Neural cell (in vitro differentiated cells): ENCODE results near the gene TBCC. TPM values are rescaled to one million over a fixed set of nuclear protein-coding genes. Genes with fewer than 3 reads are reported as not detected.
A peak's percentile ranks its signal among the peaks of the same experiment; 100 is the strongest.

Experiments used
- H2AFZ ChIP-seq: fragments of 200-600, 300-800 bp; sonication (generic), shearing (Covaris generic); 2 replicates; pipeline ENCODE4 v1.6.0; 2014; ENCODE audit warnings: low read depth, mild to moderate bottlenecking, antibody characterized with exemption, low read length, moderate library complexity
- H3F3A ChIP-seq: fragments of 200-600 bp; shearing (Covaris generic); 2 replicates; pipeline ENCODE4 v1.6.1; 2016; ENCODE audit warnings: mild to moderate bottlenecking, moderate library complexity, mixed read lengths, antibody characterized with exemption, low read length; ENCODE audit not compliant: insufficient read depth, poor library complexity, severe bottlenecking
- H3K27ac ChIP-seq: fragments of 200-600, 300-800 bp; sonication (generic), shearing (Covaris generic); 2 replicates; pipeline ENCODE4 v1.5.1; 2014; ENCODE audit warnings: mild to moderate bottlenecking, low read length, moderate library complexity
- H3K27me3 ChIP-seq: fragments of 300-800, 200-600 bp; sonication (generic), shearing (Covaris generic); 2 replicates; pipeline ENCODE4 v1.6.0; 2014; ENCODE audit warnings: mild to moderate bottlenecking, low read depth, low read length, moderate library complexity; ENCODE audit not compliant: insufficient read depth
- H3K36me3 ChIP-seq: fragments of 300-800, 200-600 bp; sonication (generic), shearing (Covaris generic); 2 replicates; pipeline ENCODE4 v1.5.1; 2014; ENCODE audit warnings: mild to moderate bottlenecking, antibody characterized with exemption, low read length, moderate library complexity; ENCODE audit not compliant: insufficient read depth
- H3K4me2 ChIP-seq: fragments of 300-800, 200-600 bp; sonication (generic), shearing (Covaris generic); 2 replicates; pipeline ENCODE4 v1.6.0; 2014; ENCODE audit warnings: mild to moderate bottlenecking, low read length
- H3K4me3 ChIP-seq: fragments of 300-800, 200-600 bp; sonication (generic), shearing (Covaris generic); 2 replicates; pipeline ENCODE4 v1.5.1; 2014; ENCODE audit warnings: mild to moderate bottlenecking, low read length, moderate library complexity
- H3K79me2 ChIP-seq: fragments of 200-600 bp; shearing (Covaris generic); replicated peaks from 2 replicates; pipeline ENCODE4 v1.6.0; 2014; ENCODE audit warnings: mild to moderate bottlenecking, low read length, moderate library complexity; ENCODE audit not compliant: insufficient read depth
- H3K9ac ChIP-seq: fragments of 300-800, 200-600 bp; sonication (generic), shearing (Covaris generic); 2 replicates; pipeline ENCODE4 v1.6.1; 2016; ENCODE audit warnings: mild to moderate bottlenecking, low read length, mixed read lengths
- H3K9me2 ChIP-seq: fragments of 200-600 bp; shearing (Covaris generic); 2 replicates; pipeline ENCODE4 v1.6.1; 2016; ENCODE audit warnings: mild to moderate bottlenecking, low read length, mixed read lengths; ENCODE audit not compliant: insufficient read depth
- H3K9me3 ChIP-seq: fragments of 200-600, 300-800 bp; sonication (generic), shearing (Covaris generic); 2 replicates; pipeline ENCODE4 v1.6.1; 2016; ENCODE audit warnings: mild to moderate bottlenecking, mixed run types, low read length, moderate library complexity, mixed read lengths
- H4K20me1 ChIP-seq: fragments of 200-600 bp; shearing (Covaris generic); 2 replicates; pipeline ENCODE4 v1.6.1; 2016; ENCODE audit warnings: mild to moderate bottlenecking, mixed run types; ENCODE audit not compliant: insufficient read depth
- EP300 ChIP-seq: fragments of 450-650 bp; conservative IDR thresholded peaks from 2 replicates; pipeline ENCODE4 v1.6.1; 2014; ENCODE audit warnings: antibody characterized with exemption, mild to moderate bottlenecking, moderate library complexity; ENCODE audit not compliant: poor library complexity, severe bottlenecking
- EZH2 ChIP-seq: fragments of 200-600, 300-800 bp; shearing (Covaris generic), sonication (generic); IDR thresholded peaks from 2 replicates; pipeline ENCODE4 v1.6.1; 2014; ENCODE audit warnings: antibody characterized with exemption, low read length, borderline replicate concordance, mild to moderate bottlenecking; ENCODE audit not compliant: insufficient read depth, poor library complexity, severe bottlenecking
- MXI1 ChIP-seq: fragments of 450-650 bp; conservative IDR thresholded peaks from 2 replicates; pipeline ENCODE4 v1.6.1; 2014; ENCODE audit warnings: antibody characterized with exemption, mild to moderate bottlenecking; ENCODE audit not compliant: poor library complexity, severe bottlenecking
- POLR2AphosphoS5 ChIP-seq: IDR thresholded peaks from 2 replicates; pipeline ENCODE4 v1.6.1; 2012
- RAD21 ChIP-seq: fragments of 450-650 bp; conservative IDR thresholded peaks from 2 replicates; pipeline ENCODE4 v1.6.1; 2014; ENCODE audit warnings: antibody characterized with exemption, mild to moderate bottlenecking, moderate library complexity
- SMC3 ChIP-seq: fragments of 450-650 bp; conservative IDR thresholded peaks from 2 replicates; pipeline ENCODE4 v1.6.1; 2014; ENCODE audit warnings: antibody characterized with exemption, mild to moderate bottlenecking, moderate library complexity; ENCODE audit not compliant: poor library complexity
- TAF1 ChIP-seq: IDR thresholded peaks from 2 replicates; pipeline ENCODE4 v1.6.1; 2012; ENCODE audit warnings: low read depth
- polyA plus RNA-seq: library from polyadenylated mRNA; depleted of rRNA; stranded (reverse); fragments of >200 nt; gene quantifications from 2 replicates; pipeline ENCODE4 v1.2.3, GENCODE V29; 2014
- TF ChIP-seq, protein P1 (sequence below): IDR thresholded peaks from 2 replicates; pipeline ENCODE4 v1.6.1; 2012; ENCODE audit warnings: borderline replicate concordance
- TF ChIP-seq, protein P2 (sequence below): fragments of 450-650 bp; IDR thresholded peaks from 2 replicates; pipeline ENCODE4 v1.5.1; 2014; ENCODE audit warnings: antibody characterized with exemption, mild to moderate bottlenecking, moderate library complexity; ENCODE audit not compliant: poor library complexity, severe bottlenecking

The TBCC gene
- polyA plus RNA-seq, 1 donor from 2014 or later, result 112 TPM

DNA sequence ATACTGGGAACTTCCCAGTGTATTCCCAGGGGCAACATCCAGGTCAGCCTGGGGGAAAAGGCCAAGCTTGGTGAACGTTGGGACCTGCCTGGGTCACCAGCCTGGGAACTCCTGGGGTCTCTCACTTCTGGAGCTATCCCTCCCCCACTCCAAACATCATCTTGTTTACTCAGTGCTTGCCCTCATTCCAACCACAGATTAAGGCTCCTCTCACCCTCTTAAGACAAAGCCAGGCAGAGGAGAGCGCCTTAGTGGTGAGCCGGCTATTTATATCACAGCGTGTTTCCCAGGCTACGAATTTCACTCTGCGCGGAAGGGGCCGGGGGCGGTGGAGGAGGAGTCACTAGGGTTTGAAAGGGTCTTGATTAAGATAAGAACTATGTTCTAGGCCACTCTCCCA is 35.6 kb downstream of the TBCC start:
- Histone ChIP-seq H4K20me1 (no peaks in the 10 kb centered on the region), H3K27ac (peak overlapping the region; percentile 31), H3K4me2 (no peak overlapping the region), H3K4me3 (no peak overlapping the region), H3K79me2 (no peaks in the 10 kb centered on the region), H3K27me3 (no peaks in the 10 kb centered on the region), H3K9me3 (no peaks in the 10 kb centered on the region), H3F3A (no peaks in the 10 kb centered on the region), H2AFZ (no peak overlapping the region), H3K9ac (no peak overlapping the region), H3K9me2 (no peaks in the 10 kb centered on the region), H3K36me3 (no peaks in the 10 kb centered on the region)
- TF ChIP-seq POLR2AphosphoS5 (peak; percentile 14), SMC3 (no peak)

DNA sequence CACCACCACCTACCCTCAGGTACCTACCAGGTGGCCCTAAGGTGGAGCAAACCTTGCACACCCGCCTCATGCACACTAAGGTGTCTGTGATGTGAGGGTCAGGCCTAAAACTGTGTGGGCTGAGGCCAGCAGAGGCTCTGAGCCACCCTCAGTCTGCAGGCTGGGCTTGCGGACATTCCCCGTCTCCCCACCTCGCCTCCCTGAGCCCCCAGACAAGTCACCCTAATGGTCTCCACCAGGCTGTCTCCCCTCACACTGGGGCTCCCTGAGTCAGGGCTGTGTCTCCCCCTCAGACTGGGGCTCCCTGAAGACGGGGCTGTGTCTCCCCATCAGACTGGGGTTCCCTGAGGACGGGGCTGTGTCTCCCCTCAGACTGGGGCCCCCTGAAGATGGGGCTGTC is 36.0 kb downstream of the TBCC start:
- H2AFZ ChIP-seq, result no peak overlapping the region
- no peaks in the 10 kb centered on the region for H3F3A ChIP-seq
- H3K27me3 ChIP-seq, result no peaks in the 10 kb centered on the region
- H3K9me2 ChIP-seq, result no peaks in the 10 kb centered on the region
- H3K9me3 ChIP-seq, result no peaks in the 10 kb centered on the region
- no peaks in the 10 kb centered on the region for H3K36me3 ChIP-seq
- H3K4me2 ChIP-seq, result no peak overlapping the region
- no peaks in the 10 kb centered on the region for H4K20me1 ChIP-seq
- no peak overlapping the region for H3K4me3 ChIP-seq
- no peaks in the 10 kb centered on the region for H3K79me2 ChIP-seq
- TF ChIP-seq POLR2AphosphoS5 (no peak), EP300 (no peak), EZH2 (no peak), MXI1 (no peak), RAD21 (no peak), TAF1 (no peak), SMC3 (no peak)
- TF ChIP-seq, protein P1, sequence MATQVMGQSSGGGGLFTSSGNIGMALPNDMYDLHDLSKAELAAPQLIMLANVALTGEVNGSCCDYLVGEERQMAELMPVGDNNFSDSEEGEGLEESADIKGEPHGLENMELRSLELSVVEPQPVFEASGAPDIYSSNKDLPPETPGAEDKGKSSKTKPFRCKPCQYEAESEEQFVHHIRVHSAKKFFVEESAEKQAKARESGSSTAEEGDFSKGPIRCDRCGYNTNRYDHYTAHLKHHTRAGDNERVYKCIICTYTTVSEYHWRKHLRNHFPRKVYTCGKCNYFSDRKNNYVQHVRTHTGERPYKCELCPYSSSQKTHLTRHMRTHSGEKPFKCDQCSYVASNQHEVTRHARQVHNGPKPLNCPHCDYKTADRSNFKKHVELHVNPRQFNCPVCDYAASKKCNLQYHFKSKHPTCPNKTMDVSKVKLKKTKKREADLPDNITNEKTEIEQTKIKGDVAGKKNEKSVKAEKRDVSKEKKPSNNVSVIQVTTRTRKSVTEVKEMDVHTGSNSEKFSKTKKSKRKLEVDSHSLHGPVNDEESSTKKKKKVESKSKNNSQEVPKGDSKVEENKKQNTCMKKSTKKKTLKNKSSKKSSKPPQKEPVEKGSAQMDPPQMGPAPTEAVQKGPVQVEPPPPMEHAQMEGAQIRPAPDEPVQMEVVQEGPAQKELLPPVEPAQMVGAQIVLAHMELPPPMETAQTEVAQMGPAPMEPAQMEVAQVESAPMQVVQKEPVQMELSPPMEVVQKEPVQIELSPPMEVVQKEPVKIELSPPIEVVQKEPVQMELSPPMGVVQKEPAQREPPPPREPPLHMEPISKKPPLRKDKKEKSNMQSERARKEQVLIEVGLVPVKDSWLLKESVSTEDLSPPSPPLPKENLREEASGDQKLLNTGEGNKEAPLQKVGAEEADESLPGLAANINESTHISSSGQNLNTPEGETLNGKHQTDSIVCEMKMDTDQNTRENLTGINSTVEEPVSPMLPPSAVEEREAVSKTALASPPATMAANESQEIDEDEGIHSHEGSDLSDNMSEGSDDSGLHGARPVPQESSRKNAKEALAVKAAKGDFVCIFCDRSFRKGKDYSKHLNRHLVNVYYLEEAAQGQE, result no peak
- TF ChIP-seq, protein P2, sequence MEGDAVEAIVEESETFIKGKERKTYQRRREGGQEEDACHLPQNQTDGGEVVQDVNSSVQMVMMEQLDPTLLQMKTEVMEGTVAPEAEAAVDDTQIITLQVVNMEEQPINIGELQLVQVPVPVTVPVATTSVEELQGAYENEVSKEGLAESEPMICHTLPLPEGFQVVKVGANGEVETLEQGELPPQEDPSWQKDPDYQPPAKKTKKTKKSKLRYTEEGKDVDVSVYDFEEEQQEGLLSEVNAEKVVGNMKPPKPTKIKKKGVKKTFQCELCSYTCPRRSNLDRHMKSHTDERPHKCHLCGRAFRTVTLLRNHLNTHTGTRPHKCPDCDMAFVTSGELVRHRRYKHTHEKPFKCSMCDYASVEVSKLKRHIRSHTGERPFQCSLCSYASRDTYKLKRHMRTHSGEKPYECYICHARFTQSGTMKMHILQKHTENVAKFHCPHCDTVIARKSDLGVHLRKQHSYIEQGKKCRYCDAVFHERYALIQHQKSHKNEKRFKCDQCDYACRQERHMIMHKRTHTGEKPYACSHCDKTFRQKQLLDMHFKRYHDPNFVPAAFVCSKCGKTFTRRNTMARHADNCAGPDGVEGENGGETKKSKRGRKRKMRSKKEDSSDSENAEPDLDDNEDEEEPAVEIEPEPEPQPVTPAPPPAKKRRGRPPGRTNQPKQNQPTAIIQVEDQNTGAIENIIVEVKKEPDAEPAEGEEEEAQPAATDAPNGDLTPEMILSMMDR, result no peak
- H3K27ac ChIP-seq, result peak overlapping the region; percentile 31
- H3K9ac ChIP-seq, result no peak overlapping the region

DNA sequence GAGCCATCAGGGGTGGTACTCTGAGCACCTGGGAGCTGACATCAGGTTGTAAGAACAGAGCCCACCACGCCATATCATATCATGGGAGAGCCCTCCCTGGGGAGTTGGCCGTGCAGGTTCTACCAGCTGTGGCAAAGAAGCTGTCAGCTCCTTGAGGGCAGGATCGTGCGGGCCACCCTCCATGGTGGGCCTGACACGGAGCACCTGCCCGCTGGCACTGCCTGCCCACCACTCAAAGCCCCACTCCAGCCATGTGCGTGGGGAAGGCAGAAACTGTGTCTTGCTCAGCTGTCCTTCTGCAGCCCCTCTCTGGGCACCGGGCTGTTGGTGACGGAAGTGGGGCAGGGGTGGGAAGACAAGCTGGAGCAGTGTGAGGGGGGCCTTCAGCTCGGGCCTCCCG is 37.8 kb downstream of the TBCC start:
- Histone ChIP-seq H3K27me3 (no peaks in the 10 kb centered on the region), H3K4me2 (no peak overlapping the region), H3K27ac (no peak overlapping the region), H3K9me3 (no peaks in the 10 kb centered on the region), H3F3A (no peaks in the 10 kb centered on the region), H3K9ac (no peak overlapping the region), H3K36me3 (no peaks in the 10 kb centered on the region), H3K9me2 (no peaks in the 10 kb centered on the region), H3K79me2 (no peaks in the 10 kb centered on the region), H2AFZ (no peak overlapping the region), H4K20me1 (no peaks in the 10 kb centered on the region), H3K4me3 (no peak overlapping the region)
- TF ChIP-seq EZH2 (no peak), EP300 (no peak), RAD21 (no peak), TAF1 (no peak), POLR2AphosphoS5 (no peak), SMC3 (no peak)
- TF ChIP-seq, protein P1, result no peak
